GM18868 (cell line): ENCODE data around the gene MAS1.
"Not testable (repeated sequence)": the region's sequence is repeated elsewhere in the genome, so short reads cannot be mapped to it uniquely, and the experiment has no call there.

Experiments used
- ATAC-seq: cut with Tn5 transposase; IDR thresholded peaks from one replicate; pipeline ENCODE4 v1.9.1; 2021; ENCODE audit warnings: mild to moderate bottlenecking, moderate library complexity; ENCODE audit not compliant: unreplicated experiment

The MAS1 gene

DNA sequence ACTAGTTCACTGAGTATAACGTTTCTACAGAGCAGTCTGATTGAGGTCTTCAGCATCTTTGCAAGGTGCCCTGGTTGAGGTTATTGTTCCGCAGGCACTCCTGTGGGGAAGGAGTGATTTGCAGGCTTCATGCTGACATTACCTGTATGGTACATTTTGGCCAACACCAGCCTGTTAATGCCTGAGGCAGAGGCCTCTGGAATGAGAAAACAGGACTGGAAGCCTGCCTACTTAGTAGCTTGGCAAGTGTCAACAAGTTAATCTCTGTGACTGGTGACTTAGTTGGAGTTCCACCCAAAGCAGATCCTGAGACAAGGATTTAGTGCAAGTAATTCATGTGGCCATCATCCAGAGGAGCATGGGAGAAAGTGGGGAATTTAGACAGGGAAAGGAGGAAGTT, 24.6 kb downstream of the MAS1 start:
- ATAC-seq, result no peak

DNA sequence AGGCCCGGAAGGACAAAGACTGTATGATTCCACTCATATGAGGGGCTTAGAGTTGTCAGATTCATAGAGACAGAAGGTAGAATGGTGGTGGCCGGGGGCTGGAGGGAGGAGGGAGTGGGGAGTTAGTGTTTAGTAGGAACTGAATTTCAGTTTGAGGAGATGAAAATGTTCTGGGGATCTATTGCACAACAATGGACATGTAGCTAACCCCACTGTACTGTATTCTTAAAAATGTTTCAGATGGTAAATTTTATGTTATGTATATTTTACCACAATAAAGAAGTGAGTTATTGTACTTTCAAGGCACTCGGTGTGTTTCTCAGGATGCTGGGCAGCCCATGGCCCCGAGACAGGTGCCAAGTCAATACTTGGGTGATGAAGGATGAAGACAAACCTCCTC, 25.4 kb downstream of the MAS1 start:
- ATAC-seq, result no peak

GRCh38 chr6:159916752-159917151, 26.0 kb downstream of the MAS1 start:
- no peak for ATAC-seq

GRCh38 chr6:159919011-159919511, 28.3 kb downstream of the MAS1 start:
- ATAC-seq, result no peak

DNA sequence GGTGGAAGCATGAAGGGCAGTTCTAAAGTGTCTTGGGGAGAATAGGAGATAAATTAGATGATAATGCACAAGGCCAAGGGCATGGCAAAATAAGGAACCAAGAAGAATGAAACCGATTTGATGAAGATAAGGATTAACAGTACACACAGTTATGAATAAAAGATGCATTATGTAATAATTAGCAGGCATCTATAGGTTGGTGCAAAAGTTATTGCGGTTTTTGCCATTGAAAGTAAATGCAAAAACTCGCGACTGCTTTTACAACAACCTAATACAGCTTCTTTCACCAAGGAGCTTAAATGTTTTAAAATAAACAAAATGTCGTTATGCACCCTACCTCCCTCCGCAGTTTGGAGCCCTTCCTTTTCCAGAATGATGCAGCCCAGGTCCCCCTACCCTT, 29.0 kb downstream of the MAS1 start:
- ATAC-seq, result no peak

GRCh38 chr6:159924150-159924549, 33.4 kb downstream of the MAS1 start:
- not testable (repeated sequence) for ATAC-seq

- no peak for ATAC-seq
These were observed 35.9 kb downstream of the MAS1 start for GRCh38 chr6:159926542-159927203.

DNA sequence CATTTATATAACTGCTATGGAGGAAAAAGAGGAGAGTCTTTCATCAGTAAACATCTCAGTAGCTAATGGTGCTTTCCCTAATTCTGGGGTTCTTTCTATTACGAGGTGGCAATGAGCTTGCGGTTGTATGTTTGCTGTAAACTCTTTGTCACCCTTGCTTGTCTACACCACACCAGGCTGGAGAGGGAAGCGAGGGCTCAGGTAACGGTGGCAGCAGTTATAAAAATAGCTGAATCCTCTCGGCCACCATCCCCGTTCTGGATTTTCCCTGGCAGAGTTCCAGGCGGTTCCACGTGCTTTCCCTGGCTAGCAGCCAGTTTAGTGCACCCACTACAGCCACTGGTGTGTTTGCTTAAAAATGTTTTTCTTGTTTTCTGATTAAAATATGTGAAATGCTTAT, 39.0 kb downstream of the MAS1 start:
- ATAC-seq, result peak; percentile 63

- peak; percentile 88 for ATAC-seq
These were observed 40.3 kb downstream of the MAS1 start for GRCh38 chr6:159931112-159931511.

- ATAC-seq, result peak; percentile 17
These were observed 41.1 kb downstream of the MAS1 start for GRCh38 chr6:159931846-159932245.

DNA sequence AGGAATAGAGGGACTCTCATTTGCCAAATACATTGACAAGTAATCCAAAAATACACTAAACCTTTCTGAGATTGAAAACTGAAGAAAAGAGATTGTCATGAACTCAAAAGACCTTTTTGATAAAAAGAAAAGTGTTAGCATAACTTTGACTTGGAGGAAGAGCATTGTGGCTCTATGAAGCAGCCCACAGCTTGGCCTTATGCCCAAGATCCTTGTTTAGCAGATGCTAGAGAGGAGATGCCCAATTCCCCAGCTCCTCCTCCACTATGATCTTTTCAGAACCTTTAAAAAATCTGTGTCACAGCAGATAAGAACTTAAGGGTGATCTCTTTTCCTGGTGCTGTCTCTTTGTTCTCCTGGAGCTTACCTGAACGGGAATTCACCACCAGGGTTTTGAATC, 42.3 kb downstream of the MAS1 start:
- no peak for ATAC-seq

DNA sequence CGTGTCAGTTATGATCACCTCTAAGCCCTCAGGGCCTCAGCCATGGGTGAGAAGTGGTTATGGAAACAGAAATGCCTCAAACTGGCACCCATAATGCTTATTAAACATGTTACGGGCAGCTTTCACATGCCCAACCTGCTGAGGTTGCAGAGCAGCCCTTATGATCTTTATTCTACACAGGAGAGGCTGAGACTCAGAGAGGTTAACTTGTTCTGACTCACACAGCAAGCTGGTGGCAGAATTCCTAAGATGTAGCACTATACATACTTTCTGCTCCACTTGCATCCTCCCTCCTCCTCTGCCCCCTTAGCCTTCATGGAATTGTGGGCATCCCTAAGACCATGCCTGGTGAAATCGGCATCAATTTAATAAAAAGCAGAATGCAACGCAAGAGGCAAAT, 43.4 kb downstream of the MAS1 start:
- no peak for ATAC-seq

DNA sequence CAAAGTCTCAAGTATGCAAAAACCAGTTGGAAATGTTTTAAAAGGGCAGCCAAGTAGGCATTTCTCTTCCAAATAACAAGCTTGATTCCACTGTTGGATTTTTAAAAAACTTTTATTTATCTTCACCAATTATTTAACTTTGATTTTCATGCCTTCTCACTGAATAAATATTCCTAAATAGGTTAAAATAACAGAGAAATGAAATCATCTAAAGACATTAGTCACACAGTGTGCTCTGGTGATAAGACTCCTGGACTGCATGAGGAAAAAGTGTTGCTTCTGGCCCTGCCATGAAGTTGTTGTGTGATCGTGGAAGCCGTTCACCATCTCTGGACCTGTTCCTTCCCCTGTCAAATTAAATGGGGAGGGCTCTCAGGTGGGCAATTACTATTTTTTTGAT, 44.3 kb downstream of the MAS1 start:
- ATAC-seq, result no peak

GRCh38 chr6:159935633-159936032, 44.8 kb downstream of the MAS1 start:
- ATAC-seq, result no peak

DNA sequence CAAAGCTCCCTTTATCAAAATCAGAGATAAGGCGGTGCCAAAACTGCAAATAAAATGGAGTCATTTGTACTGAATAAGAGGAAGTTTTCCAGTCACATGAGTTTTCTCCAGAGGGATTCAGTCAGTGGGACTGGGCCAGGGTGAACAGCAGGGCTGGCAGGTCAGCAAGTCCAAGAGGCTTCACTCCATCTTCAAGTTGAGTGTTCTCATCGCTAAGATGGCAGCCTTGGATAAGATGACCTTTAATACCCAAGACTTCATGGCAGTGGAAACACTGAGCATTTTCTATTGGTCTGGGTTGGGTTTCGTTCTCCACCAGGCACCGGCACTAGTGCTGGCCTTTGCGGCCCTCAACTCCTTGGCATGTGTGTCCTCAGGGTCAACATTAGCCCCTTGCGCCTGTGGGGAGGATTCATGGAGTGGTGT, 48.8 kb downstream of the MAS1 start:
- no peak for ATAC-seq
